Measurements from ENCODE around the gene C1orf21.
A peak's percentile ranks its signal among the peaks of the same experiment; 100 is the strongest.

Gene C1orf21

GRCh38 chr1:184489908-184490307 lies 103.1 kb downstream of the C1orf21 start:
- DNase-seq = no peak

- DNase-seq = no peak
These were observed 105.7 kb downstream of the C1orf21 start for GRCh38 chr1:184492536-184492935.

GRCh38 chr1:184493987-184494388 lies 107.2 kb downstream of the C1orf21 start:
- DNase-seq = no peak

GRCh38 chr1:184494929-184495328 lies 108.1 kb downstream of the C1orf21 start:
- no peak for DNase-seq

- no peak for DNase-seq
These were observed 111.3 kb downstream of the C1orf21 start for GRCh38 chr1:184497959-184498723.

GRCh38 chr1:184499616-184500015 lies 112.8 kb downstream of the C1orf21 start:
- no peak for DNase-seq

GRCh38 chr1:184502161-184502560 lies 115.3 kb downstream of the C1orf21 start:
- DNase-seq = no peak

GRCh38 chr1:184503221-184503749 lies 116.5 kb downstream of the C1orf21 start:
- no peak for DNase-seq

GRCh38 chr1:184504040-184504954 lies 117.5 kb downstream of the C1orf21 start:
- peak; percentile 59 for DNase-seq

- no peak for DNase-seq
These were observed 118.1 kb downstream of the C1orf21 start for GRCh38 chr1:184504955-184505338.

GRCh38 chr1:184506481-184506880 lies 119.7 kb downstream of the C1orf21 start:
- DNase-seq = no peak

- DNase-seq = no peak
These were observed 120.3 kb downstream of the C1orf21 start for GRCh38 chr1:184507165-184507564.

GRCh38 chr1:184507604-184508280 lies 120.9 kb downstream of the C1orf21 start:
- no peak for DNase-seq

- no peak for DNase-seq
These were observed 122.3 kb downstream of the C1orf21 start for GRCh38 chr1:184509105-184509504.

- DNase-seq = no peak
These were observed 123.3 kb downstream of the C1orf21 start for GRCh38 chr1:184510110-184510509.

- DNase-seq = no peak
These were observed 125.9 kb downstream of the C1orf21 start for GRCh38 chr1:184512724-184513123.

GRCh38 chr1:184513421-184513820 lies 126.6 kb downstream of the C1orf21 start:
- DNase-seq = no peak

GRCh38 chr1:184513966-184514365 lies 127.1 kb downstream of the C1orf21 start:
- no peak for DNase-seq

GRCh38 chr1:184514447-184514846 lies 127.6 kb downstream of the C1orf21 start:
- DNase-seq = no peak

- DNase-seq = no peak
These were observed 130.3 kb downstream of the C1orf21 start for GRCh38 chr1:184517130-184517529.

- DNase-seq = no peak
These were observed 132.0 kb downstream of the C1orf21 start for GRCh38 chr1:184518736-184519357.

GRCh38 chr1:184520336-184520735 lies 133.5 kb downstream of the C1orf21 start:
- DNase-seq = no peak

GRCh38 chr1:184524248-184524647 lies 137.4 kb downstream of the C1orf21 start:
- DNase-seq = no peak

Measured in NCI-H1105 (cell line).